Measurements from ENCODE around the gene LRBA. TPM values are rescaled to one million over a fixed set of nuclear protein-coding genes. Genes with fewer than 3 reads are reported as not detected.

Gene LRBA
- total RNA-seq, 1 experiment from 2014 or later, result 69.1 TPM

- DNase-seq (ENCODE audit: low spot score) (no peak), ATAC-seq (no peak)
- H3K4me1 Mint-ChIP-seq, result peaks cover 12% of the 10 kb centered on the region
- peaks cover 5% of the 10 kb centered on the region for H3K9me3 Mint-ChIP-seq
- no peak overlapping the region for H3K4me3 Mint-ChIP-seq
- ChIA-PET CTCF (no interaction called here), POLR2A (no interaction called here)
- H3K36me3 Mint-ChIP-seq, result no peaks in the 10 kb centered on the region
- no peak overlapping the region for H3K27ac Mint-ChIP-seq
- TF ChIP-seq ZNF396 (CRISPR knock-in tag; IDR thresholded peaks at IDR 0.05; ENCODE audit: borderline replicate concordance) (no peak), ZNF425 (CRISPR knock-in tag; conservative IDR thresholded peaks at IDR 0.05) (no peak), PRDM15 (CRISPR knock-in tag; IDR thresholded peaks at IDR 0.05) (no peak), ZNF281 (CRISPR knock-in tag; IDR thresholded peaks at IDR 0.05) (no peak), ATF2 (CRISPR knock-in tag; IDR thresholded peaks at IDR 0.05; ENCODE audit: borderline replicate concordance, low read depth) (no peak), CREM (CRISPR knock-in tag; IDR thresholded peaks at IDR 0.05) (no peak), ZNF512 (CRISPR knock-in tag; IDR thresholded peaks at IDR 0.05; ENCODE audit: borderline replicate concordance) (no peak)
- H3K27me3 Mint-ChIP-seq (ENCODE audit: low read depth), result no peaks in the 10 kb centered on the region
Observed at GRCh38 chr4:150379454-150379853, 635.6 kb downstream of the LRBA start.

- CTCF ChIA-PET, result no interaction called here
- TF ChIP-seq E2F5 (CRISPR knock-in tag; IDR thresholded peaks at IDR 0.05) (no peak), PRDM15 (CRISPR knock-in tag; IDR thresholded peaks at IDR 0.05) (peak; percentile 82), MYBL2 (CRISPR knock-in tag; IDR thresholded peaks at IDR 0.05) (no peak), ATF1 (CRISPR knock-in tag; IDR thresholded peaks at IDR 0.05) (no peak), ATF2 (CRISPR knock-in tag; IDR thresholded peaks at IDR 0.05; ENCODE audit: borderline replicate concordance, low read depth) (no peak), JUN (CRISPR knock-in tag; IDR thresholded peaks at IDR 0.05) (no peak), ZNF423 (CRISPR knock-in tag; IDR thresholded peaks at IDR 0.05) (no peak), EMX1 (CRISPR knock-in tag; IDR thresholded peaks at IDR 0.05) (no peak)
- POLR2A ChIA-PET, result no interaction called here
- ATAC-seq, result peak; percentile 52; the same call in 1 of the 2 replicates
- no peak for DNase-seq (ENCODE audit: low spot score)
- Mint-ChIP-seq H3K9me3 (peaks cover 7% of the 10 kb centered on the region), H3K36me3 (no peaks in the 10 kb centered on the region), H3K27ac (no peak overlapping the region), H3K27me3 (ENCODE audit: low read depth) (peaks cover 15% of the 10 kb centered on the region), H3K4me1 (no peaks in the 10 kb centered on the region), H3K4me3 (no peak overlapping the region)
Observed at GRCh38 chr4:150375025-150375424, 640.1 kb downstream of the LRBA start.
